Astrocyte (in vitro differentiated cells and primary cell): Measurements from ENCODE around the gene C1orf50. TPM values are rescaled to one million over a fixed set of nuclear protein-coding genes. Genes with fewer than 3 reads are reported as not detected.

Experiments
- DNase-seq: peaks from one replicate; pipeline ENCODE4 v3.0.0-alpha.2; 2010; ENCODE audit warnings: low read depth
- FAIRE-seq: peaks from 2 replicates; lab custom pipeline; 2011; peaks lifted over from hg19 to GRCh38; lab: Jason Lieb, UNC
- H2AFZ ChIP-seq: 2 replicates; pipeline ENCODE4 v1.6.0; 2012; ENCODE audit warnings: low read depth, low read length, inconsistent platforms
- H3K27ac ChIP-seq: 2 replicates; pipeline ENCODE4 v1.5.1; 2011; ENCODE audit warnings: low read depth, low read length, inconsistent platforms
- H3K27me3 ChIP-seq: 2 replicates; pipeline ENCODE4 v1.6.0; 2011; ENCODE audit warnings: low read length, inconsistent platforms; ENCODE audit not compliant: insufficient read depth
- H3K36me3 ChIP-seq: 2 replicates; pipeline ENCODE4 v1.5.1; 2011; ENCODE audit warnings: low read length, inconsistent platforms; ENCODE audit not compliant: insufficient read depth
- H3K4me1 ChIP-seq: 2 replicates; pipeline ENCODE4 v1.5.1; 2011; ENCODE audit warnings: low read length, inconsistent platforms; ENCODE audit not compliant: insufficient read depth
- H3K4me2 ChIP-seq: 2 replicates; pipeline ENCODE4 v1.6.0; 2012; ENCODE audit warnings: low read length, inconsistent platforms
- H3K4me3 ChIP-seq: 2 replicates; pipeline ENCODE4 v1.5.1; 2011; ENCODE audit warnings: low read depth, mild to moderate bottlenecking, low read length, inconsistent platforms; ENCODE audit not compliant: insufficient read depth
- H3K79me2 ChIP-seq: 2 replicates; pipeline ENCODE4 v1.6.0; 2012; ENCODE audit warnings: mild to moderate bottlenecking, low read length, inconsistent platforms; ENCODE audit not compliant: insufficient read depth
- H3K9ac ChIP-seq: 2 replicates; pipeline ENCODE4 v1.6.0; 2012; ENCODE audit warnings: mild to moderate bottlenecking, low read length, inconsistent platforms
- H3K9me3 ChIP-seq: 2 replicates; pipeline ENCODE4 v1.5.1; 2012; ENCODE audit warnings: low read depth, mild to moderate bottlenecking, low read length, inconsistent platforms; ENCODE audit not compliant: insufficient read depth
- H4K20me1 ChIP-seq: 2 replicates; pipeline ENCODE4 v1.6.0; 2012; ENCODE audit warnings: low read length, inconsistent platforms; ENCODE audit not compliant: insufficient read depth
- H3K27ac Mint-ChIP-seq: one replicate; pipeline ENCODE4 v1.8.0; 2021; ENCODE audit warnings: mild to moderate bottlenecking, mixed read lengths; ENCODE audit not compliant: unreplicated experiment
- H3K27me3 Mint-ChIP-seq: one replicate; pipeline ENCODE4 v1.8.0; 2021; ENCODE audit warnings: low read depth, mixed read lengths; ENCODE audit not compliant: unreplicated experiment
- H3K36me3 Mint-ChIP-seq: one replicate; pipeline ENCODE4 v1.8.0; 2021; ENCODE audit warnings: low read depth, mixed read lengths; ENCODE audit not compliant: unreplicated experiment
- H3K4me1 Mint-ChIP-seq: one replicate; pipeline ENCODE4 v1.8.0; 2021; ENCODE audit warnings: low read depth, mixed read lengths; ENCODE audit not compliant: unreplicated experiment
- H3K4me3 Mint-ChIP-seq: one replicate; pipeline ENCODE4 v1.8.0; 2021; ENCODE audit warnings: mild to moderate bottlenecking, moderate library complexity, mixed read lengths; ENCODE audit not compliant: unreplicated experiment
- H3K9me3 Mint-ChIP-seq: one replicate; pipeline ENCODE4 v1.8.0; 2021; ENCODE audit warnings: mild to moderate bottlenecking, mixed read lengths; ENCODE audit not compliant: unreplicated experiment
- CTCF ChIP-seq: IDR thresholded peaks from 2 replicates; pipeline ENCODE4 v1.5.1; 2011; ENCODE audit warnings: low read depth, mild to moderate bottlenecking, inconsistent platforms, low read length, moderate library complexity; ENCODE audit not compliant: insufficient read depth
- EZH2 ChIP-seq: IDR thresholded peaks from 2 replicates; pipeline ENCODE4 v1.6.1; 2012; ENCODE audit warnings: mild to moderate bottlenecking, low read length, inconsistent platforms; ENCODE audit not compliant: insufficient read depth
- total RNA-seq: library from RNA; stranded (reverse); gene quantifications from 2 replicates; pipeline ENCODE4 v1.2.1, GENCODE V29; 2021

Gene C1orf50
- total RNA-seq, 1 donor from 2014 or later: 9.5 TPM

- H3K4me3 ChIP-seq: no peak overlapping the region
- FAIRE-seq (no peak), DNase-seq (no peak)
- H3K9me3 ChIP-seq: no peaks in the 10 kb centered on the region
- peaks cover 2% of the 10 kb centered on the region for H3K9me3 Mint-ChIP-seq
- no peaks in the 10 kb centered on the region for H3K27me3 ChIP-seq
- H3K36me3 Mint-ChIP-seq: peaks cover 9% of the 10 kb centered on the region
- H2AFZ ChIP-seq: no peak overlapping the region
- H3K4me3 Mint-ChIP-seq: no peak overlapping the region
- no peak overlapping the region for H3K27ac ChIP-seq
- H3K9ac ChIP-seq: no peak overlapping the region
- H3K4me1 Mint-ChIP-seq: peaks cover 5% of the 10 kb centered on the region
- peaks cover 3% of the 10 kb centered on the region for H3K27me3 Mint-ChIP-seq
- no peaks in the 10 kb centered on the region for H3K79me2 ChIP-seq
- H3K27ac Mint-ChIP-seq: no peak overlapping the region
- no peaks in the 10 kb centered on the region for H3K4me1 ChIP-seq
- no peaks in the 10 kb centered on the region for H3K36me3 ChIP-seq
- TF ChIP-seq CTCF (no peak), EZH2 (no peak)
- H4K20me1 ChIP-seq: peaks cover 18% of the 10 kb centered on the region
- H3K4me2 ChIP-seq: no peak overlapping the region
These were observed 25.3 kb upstream of the C1orf50 start for GRCh38 chr1:42741706-42742105.

GRCh38 chr1:42742141-42742540, 24.9 kb upstream of the C1orf50 start:
- Mint-ChIP-seq H3K9me3 (peaks cover 2% of the 10 kb centered on the region), H3K4me3 (no peak overlapping the region), H3K27me3 (peaks cover 3% of the 10 kb centered on the region), H3K36me3 (peaks cover 13% of the 10 kb centered on the region), H3K4me1 (peaks cover 5% of the 10 kb centered on the region), H3K27ac (no peak overlapping the region)
- DNase-seq: no peak
- Histone ChIP-seq H3K27me3 (no peaks in the 10 kb centered on the region), H4K20me1 (peaks cover 22% of the 10 kb centered on the region), H3K27ac (no peak overlapping the region), H3K36me3 (no peaks in the 10 kb centered on the region), H3K4me3 (no peak overlapping the region), H3K4me1 (no peaks in the 10 kb centered on the region), H3K9me3 (no peaks in the 10 kb centered on the region), H3K4me2 (no peak overlapping the region), H3K79me2 (no peaks in the 10 kb centered on the region), H2AFZ (no peak overlapping the region), H3K9ac (no peak overlapping the region)
- no peak for TF ChIP-seq EZH2
- TF ChIP-seq CTCF: no peak
- no peak for FAIRE-seq

- peaks cover 5% of the 10 kb centered on the region for H3K4me1 Mint-ChIP-seq
- peaks cover 3% of the 10 kb centered on the region for H3K36me3 ChIP-seq
- no peaks in the 10 kb centered on the region for H3K4me1 ChIP-seq
- H3K36me3 Mint-ChIP-seq: peaks cover 13% of the 10 kb centered on the region
- no peak overlapping the region for H3K27ac Mint-ChIP-seq
- no peak overlapping the region for H3K4me2 ChIP-seq
- H3K4me3 ChIP-seq: no peak overlapping the region
- no peak for TF ChIP-seq EZH2
- TF ChIP-seq CTCF: no peak
- no peaks in the 10 kb centered on the region for H3K27me3 ChIP-seq
- DNase-seq: no peak
- H3K9me3 ChIP-seq: no peaks in the 10 kb centered on the region
- FAIRE-seq: no peak
- no peak overlapping the region for H3K9ac ChIP-seq
- no peak overlapping the region for H2AFZ ChIP-seq
- H4K20me1 ChIP-seq: peaks cover 29% of the 10 kb centered on the region
- peaks cover 3% of the 10 kb centered on the region for H3K27me3 Mint-ChIP-seq
- peaks cover 2% of the 10 kb centered on the region for H3K9me3 Mint-ChIP-seq
- no peak overlapping the region for H3K27ac ChIP-seq
- H3K79me2 ChIP-seq: no peaks in the 10 kb centered on the region
- H3K4me3 Mint-ChIP-seq: no peak overlapping the region
These were observed 24.3 kb upstream of the C1orf50 start for GRCh38 chr1:42742617-42743316.
